Measurements from ENCODE around the gene COMMD10. TPM values are rescaled to one million over a fixed set of nuclear protein-coding genes. Genes with fewer than 3 reads are reported as not detected.

Gene COMMD10
- total RNA-seq, 1 donor from 2014 or later: 28.9 TPM

DNA sequence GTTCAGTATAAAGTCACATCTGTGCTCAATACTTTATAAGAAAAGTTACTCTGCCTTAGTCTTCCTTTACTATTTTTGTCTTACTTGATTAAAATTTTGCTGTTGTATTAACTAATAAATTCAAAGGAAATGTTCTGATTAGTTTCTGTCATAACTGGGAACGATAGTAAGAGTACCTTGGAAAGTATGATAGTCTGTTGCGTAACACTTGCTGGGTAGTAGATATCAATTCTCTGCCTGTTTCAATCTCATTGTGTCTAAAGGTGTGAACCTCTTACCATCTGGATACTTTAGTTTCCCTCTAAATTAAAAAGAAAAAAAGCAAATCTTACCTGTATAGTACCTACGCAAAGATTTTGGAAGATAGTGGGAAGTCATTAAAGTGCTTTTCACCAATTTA, 48.5 kb downstream of the COMMD10 start:
- H3K4me3 ChIP-seq: no peak overlapping the region
- ATAC-seq (no peak), DNase-seq (no peak)
- no peaks in the 10 kb centered on the region for H3K9me3 ChIP-seq
- H3K27ac ChIP-seq: no peak overlapping the region
- H3K4me1 ChIP-seq: no peaks in the 10 kb centered on the region
- H3K36me3 ChIP-seq: no peaks in the 10 kb centered on the region
- no peaks in the 10 kb centered on the region for H3K27me3 ChIP-seq
- intact Hi-C loops (cut with DNase I): no loop called here
- TF ChIP-seq, protein P1, sequence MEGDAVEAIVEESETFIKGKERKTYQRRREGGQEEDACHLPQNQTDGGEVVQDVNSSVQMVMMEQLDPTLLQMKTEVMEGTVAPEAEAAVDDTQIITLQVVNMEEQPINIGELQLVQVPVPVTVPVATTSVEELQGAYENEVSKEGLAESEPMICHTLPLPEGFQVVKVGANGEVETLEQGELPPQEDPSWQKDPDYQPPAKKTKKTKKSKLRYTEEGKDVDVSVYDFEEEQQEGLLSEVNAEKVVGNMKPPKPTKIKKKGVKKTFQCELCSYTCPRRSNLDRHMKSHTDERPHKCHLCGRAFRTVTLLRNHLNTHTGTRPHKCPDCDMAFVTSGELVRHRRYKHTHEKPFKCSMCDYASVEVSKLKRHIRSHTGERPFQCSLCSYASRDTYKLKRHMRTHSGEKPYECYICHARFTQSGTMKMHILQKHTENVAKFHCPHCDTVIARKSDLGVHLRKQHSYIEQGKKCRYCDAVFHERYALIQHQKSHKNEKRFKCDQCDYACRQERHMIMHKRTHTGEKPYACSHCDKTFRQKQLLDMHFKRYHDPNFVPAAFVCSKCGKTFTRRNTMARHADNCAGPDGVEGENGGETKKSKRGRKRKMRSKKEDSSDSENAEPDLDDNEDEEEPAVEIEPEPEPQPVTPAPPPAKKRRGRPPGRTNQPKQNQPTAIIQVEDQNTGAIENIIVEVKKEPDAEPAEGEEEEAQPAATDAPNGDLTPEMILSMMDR (IDR thresholded peaks at IDR 0.05): no peak

GRCh38 chr5:116135344-116135743, 50.5 kb downstream of the COMMD10 start:
- intact Hi-C loops (cut with DNase I): no loop called here
- H3K27ac ChIP-seq: no peak overlapping the region
- ATAC-seq: peak; percentile 27

DNA sequence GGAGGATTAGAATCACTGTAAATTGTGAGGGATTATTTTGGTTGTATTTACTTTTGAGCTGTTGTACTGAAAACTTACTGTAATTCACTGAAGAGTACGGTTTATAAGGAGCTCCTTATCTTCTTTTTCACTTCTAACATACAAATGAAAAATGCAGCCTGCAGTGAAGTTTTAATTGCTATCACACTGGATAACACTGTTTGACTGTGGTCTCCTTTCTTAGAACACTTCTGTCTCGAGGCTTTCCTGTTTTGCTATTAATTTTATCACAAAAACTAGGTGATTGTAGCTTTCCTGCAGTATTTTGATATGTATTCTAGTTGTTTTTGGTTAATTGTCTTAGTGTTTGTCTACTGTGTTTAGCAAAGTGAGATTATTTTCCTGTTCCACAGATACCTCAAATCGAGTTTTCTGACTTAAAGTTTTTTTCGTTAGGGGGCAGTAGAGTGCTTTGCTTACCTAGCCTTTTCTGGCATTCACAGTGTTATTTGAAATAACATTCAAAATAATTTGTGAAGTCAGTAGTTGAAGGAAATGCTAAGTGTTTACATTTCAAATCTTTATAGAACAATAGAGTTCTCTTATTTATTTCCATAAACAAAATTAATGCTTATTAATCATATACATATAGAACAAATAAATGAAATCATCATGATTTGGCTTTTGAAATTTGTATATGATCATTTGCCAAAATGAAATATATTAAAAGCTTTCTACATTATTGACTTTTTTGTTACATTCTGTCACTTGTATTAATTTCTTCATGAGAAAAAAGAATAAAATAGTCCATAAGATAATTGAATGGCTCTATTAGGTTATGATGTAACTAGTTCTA, 52.9 kb downstream of the COMMD10 start:
- no peaks in the 10 kb centered on the region for H3K4me1 ChIP-seq
- H3K27ac ChIP-seq: no peak overlapping the region
- no peak overlapping the region for H3K4me3 ChIP-seq
- intact Hi-C loops (cut with DNase I): no loop called here
- TF ChIP-seq, protein P1 (IDR thresholded peaks at IDR 0.05): peak; percentile 77
- H3K36me3 ChIP-seq: no peaks in the 10 kb centered on the region
- DNase-seq (no peak), ATAC-seq (peak; percentile 54)
- H3K9me3 ChIP-seq: no peaks in the 10 kb centered on the region
- H3K27me3 ChIP-seq: no peaks in the 10 kb centered on the region

More at GRCh38 chr5:116135344-116135743, 50.5 kb downstream of the COMMD10 start:
- no peaks in the 10 kb centered on the region for H3K4me1 ChIP-seq
- H3K27me3 ChIP-seq: no peaks in the 10 kb centered on the region
- TF ChIP-seq, protein P1 (IDR thresholded peaks at IDR 0.05): no peak
- no peak for DNase-seq
- no peaks in the 10 kb centered on the region for H3K36me3 ChIP-seq
- no peaks in the 10 kb centered on the region for H3K9me3 ChIP-seq
- no peak overlapping the region for H3K4me3 ChIP-seq

GRCh38 chr5:116142495-116142894, 57.7 kb downstream of the COMMD10 start:
- no peak for DNase-seq

GRCh38 chr5:116144103-116144502, 59.3 kb downstream of the COMMD10 start:
- no peak for DNase-seq
- Histone ChIP-seq H3K36me3 (no peaks in the 10 kb centered on the region), H3K27ac (no peak overlapping the region), H3K27me3 (no peaks in the 10 kb centered on the region), H3K9me3 (no peaks in the 10 kb centered on the region), H3K4me1 (no peaks in the 10 kb centered on the region), H3K4me3 (no peak overlapping the region)
- intact Hi-C loops (cut with DNase I): no loop called here
- ATAC-seq: no peak
- TF ChIP-seq, protein P1 (IDR thresholded peaks at IDR 0.05): no peak

More at GRCh38 chr5:116142495-116142894, 57.7 kb downstream of the COMMD10 start:
- TF ChIP-seq, protein P1 (IDR thresholded peaks at IDR 0.05): no peak
- no peak overlapping the region for H3K4me3 ChIP-seq
- no peaks in the 10 kb centered on the region for H3K27me3 ChIP-seq
- no peaks in the 10 kb centered on the region for H3K4me1 ChIP-seq
- no peak overlapping the region for H3K27ac ChIP-seq
- H3K9me3 ChIP-seq: no peaks in the 10 kb centered on the region
- no peaks in the 10 kb centered on the region for H3K36me3 ChIP-seq
- no peak for ATAC-seq
- intact Hi-C loops (cut with DNase I): no loop called here

All from upper lobe of right lung (tissue), 1 donor.